Inferior parietal cortex (tissue), 1 donor: ENCODE measurements around the gene RHBDL3.
"Not testable (repeated sequence)": the region's sequence is repeated elsewhere in the genome, so short reads cannot be mapped to it uniquely, and the experiment has no call there.

Experiments
- DNase-seq: peaks from one replicate; pipeline ENCODE4 v3.0.0-alpha.2; 2016; ENCODE audit errors: extremely low spot score

Gene RHBDL3

GRCh38 chr17:32323811-32324491 lies 58.3 kb downstream of the RHBDL3 start:
- DNase-seq, result peak; percentile 25

DNA sequence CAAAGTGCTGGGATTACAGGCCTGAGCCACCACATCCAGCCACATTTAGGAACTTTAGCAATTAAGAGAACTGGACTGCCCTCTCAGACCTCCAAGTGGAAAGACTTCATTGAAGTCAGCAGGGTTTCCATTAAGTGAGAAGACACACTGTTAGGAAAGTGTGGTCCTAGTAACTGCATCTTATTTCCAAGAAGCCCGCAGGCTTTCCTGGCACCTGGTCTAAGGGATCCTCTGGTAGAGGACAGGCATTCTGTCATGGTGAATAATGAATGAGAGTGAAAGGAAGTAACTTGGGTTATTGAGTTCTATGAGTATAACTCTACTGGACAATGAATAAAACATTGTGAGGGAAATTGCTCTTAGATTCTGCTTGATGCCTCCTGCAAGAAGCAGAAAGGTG lies 62.3 kb downstream of the RHBDL3 start:
- DNase-seq, result no peak

DNA sequence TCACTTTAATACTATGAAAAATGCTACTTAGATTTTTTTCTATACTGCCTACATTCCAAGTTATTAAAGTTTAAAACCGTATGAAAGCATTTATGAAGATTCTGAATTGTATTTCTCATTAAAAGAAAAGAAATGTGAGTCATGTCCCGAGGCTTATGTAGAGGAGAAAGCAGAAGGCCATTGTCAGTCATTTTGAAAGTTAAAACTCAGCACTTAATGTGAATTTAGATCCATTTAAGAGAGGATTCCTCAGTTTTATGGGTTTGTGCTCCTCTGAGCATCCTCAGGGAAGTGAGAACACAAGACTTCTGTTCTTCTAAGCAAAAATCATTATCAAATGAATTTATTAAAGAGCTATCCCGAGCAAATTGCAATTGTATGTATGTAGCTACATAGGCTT lies 64.5 kb downstream of the RHBDL3 start:
- DNase-seq, result no peak

DNA sequence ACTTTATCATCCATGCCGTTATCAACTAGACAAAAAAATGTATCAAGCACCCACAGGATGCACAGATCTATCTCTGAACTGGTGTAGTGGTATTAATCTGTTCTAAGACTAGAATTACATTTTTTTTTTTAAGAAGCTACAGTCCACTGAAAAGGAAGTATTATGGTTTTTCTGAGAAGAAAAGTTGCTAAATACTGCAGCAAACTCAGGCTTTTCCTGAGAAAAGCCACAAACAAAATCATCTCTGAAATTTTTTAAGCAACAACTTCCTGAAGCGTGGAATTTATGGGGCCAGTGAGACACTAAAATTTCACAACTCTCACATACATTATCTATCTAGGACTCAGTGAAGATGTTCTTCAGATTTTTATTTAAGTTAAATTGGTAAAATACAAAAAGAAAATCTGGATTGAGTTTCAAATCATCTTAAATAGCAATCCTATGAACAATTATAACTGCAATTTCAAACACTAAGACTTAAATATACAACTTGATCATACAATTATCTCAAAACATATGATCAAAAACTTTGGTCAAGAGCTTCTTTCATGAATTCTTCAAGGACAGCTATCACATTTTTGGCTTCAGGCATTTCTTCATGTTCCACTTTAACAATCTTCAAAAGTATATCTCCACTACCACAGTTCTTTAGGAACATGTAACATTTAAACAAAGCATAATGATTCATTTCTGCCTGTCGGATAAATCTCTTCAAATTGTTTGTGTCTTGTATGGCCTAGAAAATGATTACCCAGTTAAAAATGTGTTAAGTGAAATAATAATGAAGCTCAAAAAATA lies 65.8 kb downstream of the RHBDL3 start:
- DNase-seq, result no peak

GRCh38 chr17:32333187-32333586 lies 67.6 kb downstream of the RHBDL3 start:
- DNase-seq, result no peak

GRCh38 chr17:32335046-32335445 lies 69.4 kb downstream of the RHBDL3 start:
- no peak for DNase-seq

DNA sequence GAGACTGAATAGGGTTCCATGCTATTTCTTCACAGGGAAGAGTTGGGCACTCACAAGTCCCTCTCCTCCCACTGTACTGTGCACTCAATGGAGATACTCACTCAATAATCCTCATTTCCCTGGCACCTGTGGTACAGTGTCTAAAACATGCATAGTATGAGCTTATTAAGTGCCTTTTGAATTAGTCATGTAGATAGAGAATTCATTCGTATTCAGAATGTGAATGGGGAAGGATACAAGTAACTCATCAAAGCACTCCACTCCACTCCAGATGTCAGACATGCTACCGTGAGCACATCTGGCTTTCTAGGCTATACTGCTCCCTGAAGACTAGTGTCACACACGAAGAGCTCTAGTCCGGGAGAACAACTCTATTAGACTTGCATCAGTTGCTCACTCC lies 70.1 kb downstream of the RHBDL3 start:
- DNase-seq, result no peak

DNA sequence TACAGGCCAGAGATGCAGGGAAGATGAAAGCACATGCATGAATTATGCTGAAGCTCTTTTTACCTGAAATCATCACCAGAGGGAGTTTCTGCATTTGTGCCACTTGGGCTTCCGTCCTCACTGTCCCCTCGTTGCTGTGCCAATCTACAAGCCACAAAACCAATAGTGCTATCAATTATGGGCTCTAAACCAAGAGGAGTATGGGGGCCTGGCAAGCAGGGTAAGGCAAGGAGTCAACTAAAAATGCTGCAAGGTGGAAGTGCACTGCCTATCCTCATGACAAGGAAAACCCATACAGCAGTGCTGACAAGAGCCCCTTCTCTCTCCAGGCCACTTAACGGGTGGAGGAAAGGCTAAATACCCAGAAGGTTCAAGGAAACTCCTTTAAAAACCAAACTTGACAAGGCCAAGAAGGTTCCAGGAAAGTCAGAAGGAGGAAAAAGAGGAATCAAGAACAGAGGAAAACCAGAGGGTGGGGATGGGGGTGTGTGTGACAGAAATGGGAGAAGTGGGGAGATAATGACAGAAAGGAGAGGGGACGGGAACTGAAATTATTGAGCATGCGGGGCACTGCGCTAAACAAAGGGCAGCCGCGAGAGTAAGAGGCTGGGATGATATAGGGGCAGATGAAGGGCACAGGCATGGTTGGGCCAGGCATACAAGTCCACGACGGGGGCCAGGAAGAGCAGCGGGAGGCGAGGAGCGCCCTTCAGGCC lies 75.7 kb downstream of the RHBDL3 start:
- DNase-seq, result peak; percentile 34

- DNase-seq, result peak; percentile 80
Observed at GRCh38 chr17:32341857-32342602, 76.4 kb downstream of the RHBDL3 start, which contains the start of gene C17orf75. Gene C17orf75 (minus strand): TSS chr17:32342173. CDS start chr17:32342139, 34 bp downstream.

GRCh38 chr17:32342603-32343325 lies 77.1 kb downstream of the RHBDL3 start:
- no peak for DNase-seq

GRCh38 chr17:32345951-32346600 lies 80.4 kb downstream of the RHBDL3 start:
- DNase-seq, result no peak

- no peak for DNase-seq
Observed at GRCh38 chr17:32348483-32348800, 82.8 kb downstream of the RHBDL3 start.

- DNase-seq, result no peak
Observed at GRCh38 chr17:32349503-32349853, 83.8 kb downstream of the RHBDL3 start.

- peak; percentile 97 for DNase-seq
Observed at GRCh38 chr17:32349854-32350665, 84.4 kb downstream of the RHBDL3 start, which contains the start of gene ZNF207. Gene ZNF207 (plus strand): TSS chr17:32350157. CDS start chr17:32350286, 129 bp downstream.

DNA sequence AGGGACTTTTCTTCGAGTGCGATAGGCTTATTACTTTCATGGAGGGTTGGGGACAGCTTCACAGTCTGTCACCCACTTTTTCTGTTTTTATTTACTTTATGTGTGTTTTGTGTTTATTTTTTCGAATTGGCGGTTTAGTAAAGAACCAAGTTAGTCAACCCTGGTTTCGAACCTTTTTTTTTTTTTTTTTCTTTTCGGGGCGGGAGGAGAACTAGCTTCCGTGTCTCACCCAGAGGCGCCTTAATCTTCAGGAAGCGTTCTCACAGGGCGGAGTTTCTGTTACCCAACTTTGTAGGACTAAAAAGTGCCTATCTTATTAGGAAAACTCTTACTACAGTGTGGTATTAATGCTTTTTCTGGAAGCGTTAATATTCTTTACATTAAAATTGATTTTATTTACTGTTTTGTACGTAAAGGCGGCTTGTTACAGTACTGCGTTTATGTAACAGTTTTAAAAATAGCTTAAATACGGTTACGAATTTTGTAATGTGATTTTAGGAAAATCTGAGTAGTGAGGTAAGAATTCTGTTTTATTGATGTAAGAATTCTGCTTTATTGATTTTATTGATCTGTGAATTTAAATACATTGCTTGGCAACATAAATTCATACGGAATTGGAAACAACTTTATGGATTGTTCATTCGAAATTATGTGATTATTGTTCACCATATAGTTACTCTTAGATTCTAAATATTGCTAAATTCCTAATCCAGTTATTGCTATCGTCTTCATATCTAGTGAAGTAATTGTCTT lies 85.2 kb downstream of the RHBDL3 start:
- DNase-seq, result peak; percentile 47

- DNase-seq, result not testable (repeated sequence)
Observed at GRCh38 chr17:32352734-32353133, 87.1 kb downstream of the RHBDL3 start.

DNA sequence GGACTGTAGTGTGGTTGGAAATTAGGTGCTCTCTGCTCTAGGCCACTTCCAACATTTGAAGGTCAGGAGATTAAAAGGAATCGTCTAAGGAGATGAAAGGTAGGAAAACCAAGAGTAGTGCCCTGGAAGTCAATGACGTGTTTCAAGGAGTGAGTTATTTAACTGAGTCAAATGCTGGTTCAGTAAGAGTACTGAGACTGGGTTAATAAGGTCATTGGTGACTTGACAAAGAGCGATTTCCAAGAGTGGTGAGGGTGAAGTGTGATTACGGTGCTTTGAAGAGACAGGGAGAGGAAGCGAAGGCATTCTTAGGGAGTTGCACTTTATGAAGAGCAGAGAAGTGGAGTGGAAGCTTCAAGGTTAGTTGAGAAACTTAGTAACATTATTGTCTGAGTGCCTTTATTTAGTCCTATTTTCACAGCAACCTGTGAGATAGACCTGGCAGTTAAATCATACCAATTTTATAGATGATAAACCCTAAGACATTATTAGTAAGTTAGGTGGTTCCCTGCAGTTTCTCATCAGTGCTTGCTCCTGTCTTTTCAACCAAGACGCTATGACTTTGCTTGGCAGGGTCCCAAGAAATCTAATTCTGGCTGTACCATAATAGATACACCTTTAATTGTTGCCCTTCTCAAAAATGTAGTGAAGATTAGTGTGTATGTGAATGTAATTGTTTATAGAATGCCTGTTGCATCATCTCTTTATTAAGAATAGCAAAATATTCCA lies 90.2 kb downstream of the RHBDL3 start:
- DNase-seq, result no peak

DNA sequence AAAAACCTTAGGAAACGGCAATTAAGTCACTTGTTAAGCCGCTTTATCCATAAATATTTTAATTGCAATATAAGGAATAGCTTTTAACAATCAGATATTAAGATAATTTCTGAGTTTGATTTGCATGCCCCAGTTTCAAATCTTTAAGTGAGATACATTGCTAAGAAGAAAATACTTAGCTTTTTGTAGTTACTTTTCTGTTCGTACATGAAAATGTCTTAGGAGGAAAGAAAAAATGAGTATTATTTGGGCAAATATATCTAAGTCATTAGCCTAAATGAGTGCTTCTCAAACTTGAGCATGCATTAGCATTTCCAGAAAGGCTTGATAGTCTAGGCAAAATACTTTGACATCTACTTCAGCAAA lies 90.7 kb downstream of the RHBDL3 start:
- no peak for DNase-seq

DNA sequence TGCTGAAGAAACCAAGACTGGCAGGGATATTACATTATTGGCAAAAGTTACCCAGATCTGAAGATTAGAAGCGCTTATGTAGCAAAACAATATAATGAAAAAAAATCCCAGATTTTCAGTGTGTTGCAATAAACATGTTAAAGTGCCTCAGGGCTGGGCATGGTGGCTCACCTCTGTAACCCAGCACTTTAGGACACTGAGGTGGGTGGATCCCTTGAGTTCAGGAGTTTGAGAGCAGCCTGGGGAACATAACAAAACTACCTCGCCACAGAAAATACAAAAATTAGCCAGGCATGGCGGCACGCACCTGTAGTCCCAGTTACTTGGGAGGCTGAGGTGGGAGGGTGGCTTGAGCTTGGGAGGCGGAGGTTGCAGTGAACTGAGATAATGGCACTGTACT lies 91.1 kb downstream of the RHBDL3 start:
- DNase-seq, result no peak
